GM12864 (cell line): Measurements from ENCODE around the gene CRTC2.
A peak's percentile ranks its signal among the peaks of the same experiment; 100 is the strongest.

Experiments
- DNase-seq: peaks from one replicate; pipeline ENCODE4 v3.0.0-alpha.2; 2011; ENCODE audit warnings: low read depth
- H3K4me3 ChIP-seq: 2 replicates; pipeline ENCODE4 v1.5.1; 2011; ENCODE audit warnings: mild to moderate bottlenecking, low read depth, low read length, control low read depth
- TF ChIP-seq, protein P1 (sequence below): IDR thresholded peaks from 2 replicates; pipeline ENCODE4 v1.5.1; 2011; ENCODE audit warnings: low read depth, mild to moderate bottlenecking, moderate library complexity, low read length, control low read depth, inconsistent platforms; ENCODE audit errors: missing control alignments

Gene CRTC2

DNA sequence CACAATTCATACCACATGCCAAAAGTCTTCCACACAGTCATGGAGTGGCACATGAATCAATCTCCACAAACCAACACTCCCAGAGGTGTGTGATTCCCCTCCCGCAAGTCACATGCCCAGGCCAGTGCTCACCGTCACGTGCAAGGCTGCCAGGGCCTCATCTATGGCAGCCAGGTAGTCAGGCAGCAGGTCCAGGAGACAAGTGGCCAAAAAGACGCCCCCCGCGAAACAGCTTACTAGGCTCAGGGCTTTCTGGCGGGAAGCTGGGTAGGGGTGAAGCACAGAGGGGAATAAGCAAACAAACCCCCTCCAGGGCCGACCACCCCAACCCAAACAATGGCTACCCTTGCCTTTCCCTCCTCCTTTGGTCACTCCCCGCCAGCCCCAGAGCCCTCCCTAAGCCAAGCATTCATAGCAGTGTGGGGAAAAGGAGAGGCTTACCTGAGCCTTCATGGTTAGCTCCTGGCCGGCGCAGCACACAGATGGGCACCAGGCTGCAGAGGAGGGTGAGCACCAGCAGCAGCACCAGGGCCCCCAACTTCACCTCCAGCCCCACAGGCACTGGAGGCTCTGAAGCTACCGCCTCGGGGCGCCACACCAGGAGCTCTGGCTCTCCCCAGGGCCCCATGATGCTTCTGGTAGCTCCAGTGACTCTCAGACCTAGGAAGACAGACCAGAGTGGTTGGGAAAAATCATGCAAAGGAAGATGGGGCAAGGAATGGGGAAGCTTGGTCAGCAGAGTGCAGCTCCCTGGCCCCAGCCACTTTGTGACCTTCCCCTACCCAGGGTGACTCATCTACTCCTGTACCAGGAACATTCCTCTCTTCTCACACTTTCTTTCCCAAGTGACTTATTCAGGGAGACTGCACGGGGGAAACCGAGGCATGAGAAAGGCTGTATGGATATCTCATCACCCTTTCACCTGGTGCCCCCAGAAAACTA lies 3.9 kb upstream of the CRTC2 start:
- no peak for DNase-seq
- TF ChIP-seq, protein P1, sequence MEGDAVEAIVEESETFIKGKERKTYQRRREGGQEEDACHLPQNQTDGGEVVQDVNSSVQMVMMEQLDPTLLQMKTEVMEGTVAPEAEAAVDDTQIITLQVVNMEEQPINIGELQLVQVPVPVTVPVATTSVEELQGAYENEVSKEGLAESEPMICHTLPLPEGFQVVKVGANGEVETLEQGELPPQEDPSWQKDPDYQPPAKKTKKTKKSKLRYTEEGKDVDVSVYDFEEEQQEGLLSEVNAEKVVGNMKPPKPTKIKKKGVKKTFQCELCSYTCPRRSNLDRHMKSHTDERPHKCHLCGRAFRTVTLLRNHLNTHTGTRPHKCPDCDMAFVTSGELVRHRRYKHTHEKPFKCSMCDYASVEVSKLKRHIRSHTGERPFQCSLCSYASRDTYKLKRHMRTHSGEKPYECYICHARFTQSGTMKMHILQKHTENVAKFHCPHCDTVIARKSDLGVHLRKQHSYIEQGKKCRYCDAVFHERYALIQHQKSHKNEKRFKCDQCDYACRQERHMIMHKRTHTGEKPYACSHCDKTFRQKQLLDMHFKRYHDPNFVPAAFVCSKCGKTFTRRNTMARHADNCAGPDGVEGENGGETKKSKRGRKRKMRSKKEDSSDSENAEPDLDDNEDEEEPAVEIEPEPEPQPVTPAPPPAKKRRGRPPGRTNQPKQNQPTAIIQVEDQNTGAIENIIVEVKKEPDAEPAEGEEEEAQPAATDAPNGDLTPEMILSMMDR, result peak; percentile 13
- H3K4me3 ChIP-seq, result peak overlapping the region; percentile 73

DNA sequence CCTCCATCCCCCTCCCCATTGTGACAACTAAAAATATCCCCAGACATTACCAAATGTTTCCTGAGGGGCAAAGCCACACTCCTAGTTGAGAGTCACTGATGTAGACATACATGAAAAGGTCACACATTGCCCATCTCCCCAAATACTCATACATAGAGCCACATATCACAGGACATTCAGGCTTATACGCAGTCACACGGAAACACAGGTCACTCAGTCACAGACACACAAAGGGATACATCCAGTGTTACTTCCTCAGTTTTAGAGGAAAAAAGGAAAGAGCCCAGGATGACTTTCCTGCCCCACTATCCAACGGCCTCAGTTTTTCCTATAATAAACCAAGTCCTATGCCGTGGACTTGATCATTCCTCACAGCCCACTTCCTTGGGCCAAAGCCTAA lies 3.0 kb upstream of the CRTC2 start:
- H3K4me3 ChIP-seq, result peak overlapping the region; percentile 73
- no peak for DNase-seq
- TF ChIP-seq, protein P1, result no peak

- DNase-seq, result no peak
- no peak overlapping the region for H3K4me3 ChIP-seq
- TF ChIP-seq, protein P1, result no peak
Observed at GRCh38 chr1:153960206-153960605, 1.8 kb upstream of the CRTC2 start.

GRCh38 chr1:153959454-153959853 lies 1.0 kb upstream of the CRTC2 start:
- no peak overlapping the region for H3K4me3 ChIP-seq
- no peak for DNase-seq
- TF ChIP-seq, protein P1, result no peak

- H3K4me3 ChIP-seq, result no peak overlapping the region; the same call in 1 of the 2 replicates
- TF ChIP-seq, protein P1, result no peak
- no peak for DNase-seq
Observed at GRCh38 chr1:153958961-153959260, 499 bp upstream of the CRTC2 start.

- TF ChIP-seq, protein P1, result no peak
- DNase-seq, result no peak
- peak overlapping the region; percentile 94 for H3K4me3 ChIP-seq
Observed at GRCh38 chr1:153957744-153958110, 685 bp downstream of the CRTC2 start.
